T47D (cell line): ENCODE results near the gene PCSK6.

ENCODE experiments used
- DNase-seq, 2 experiments: peaks; one replicate each; pipeline versions ENCODE4 v3.0.0 to v3.0.0-alpha.2; 2011 to 2012; ENCODE audit warnings: low read depth in 1 of 2, low spot score in 1 of 2
- JUND ChIP-seq: IDR thresholded peaks from 2 replicates; pipeline ENCODE4 v1.6.1; 2012; ENCODE audit warnings: low read depth
- in situ Hi-C: cut with HindIII; loops from 2 replicates; pipeline ENCODE4 v1.10.0; 2016; ENCODE audit warnings: low sequenced_read_pairs, low pct_unique_long_range_greater_than_20kb

The PCSK6 gene

DNA sequence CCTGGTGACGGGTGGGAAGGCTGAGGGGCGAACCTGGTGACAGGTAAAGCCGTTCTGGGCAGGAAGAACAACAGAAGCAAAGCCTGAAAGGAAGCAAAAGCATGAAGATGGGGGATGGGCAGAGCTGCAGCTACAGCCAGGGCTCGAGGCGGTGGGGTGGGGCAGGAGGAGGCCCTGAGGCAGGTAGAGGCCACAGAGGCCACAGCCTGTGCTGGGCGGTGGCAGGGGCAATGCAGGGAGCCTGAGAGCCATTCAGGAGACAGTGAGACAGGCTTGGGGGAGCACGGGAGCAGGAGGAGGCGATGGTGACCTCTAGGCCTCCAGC lies 8.2 kb downstream of the PCSK6 start:
- in situ Hi-C loops: no loop called here
- no peak for DNase-seq
- TF ChIP-seq JUND: no peak

DNA sequence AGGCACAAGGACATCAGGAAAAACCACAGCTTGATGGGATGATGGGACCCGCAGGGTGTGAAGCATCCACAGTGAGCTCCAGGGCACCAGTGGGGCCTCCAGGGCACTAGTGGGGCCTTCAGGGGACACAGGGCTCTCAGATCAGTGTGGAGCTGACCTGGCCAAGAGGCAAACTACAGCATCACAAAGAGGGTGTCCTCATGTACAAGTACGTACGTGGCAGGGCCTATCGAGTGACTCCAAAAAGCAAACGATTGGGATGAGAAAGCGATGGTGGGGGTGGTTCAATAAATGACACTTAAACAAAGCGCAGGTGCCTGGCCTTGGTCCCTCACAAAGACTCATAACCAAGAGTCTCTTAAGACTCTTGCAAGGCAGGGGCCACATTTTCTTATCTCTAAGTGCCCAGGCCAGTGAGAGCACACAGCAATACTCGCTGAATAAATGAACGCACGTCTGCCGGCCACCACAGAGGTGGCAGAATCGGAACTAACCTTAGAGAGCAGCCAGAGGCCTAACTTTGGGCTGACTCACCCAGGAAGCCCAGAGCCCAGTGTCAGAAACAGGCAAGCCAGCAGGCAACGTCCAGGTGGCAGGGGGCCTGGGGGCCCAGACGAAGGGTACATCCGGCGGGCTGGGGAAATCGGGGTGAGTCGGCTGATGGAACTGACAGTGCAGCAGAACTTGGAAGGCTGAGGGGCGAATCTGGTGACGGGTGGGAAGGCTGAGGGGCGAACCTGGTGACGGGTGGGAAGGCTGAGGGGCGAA lies 8.7 kb downstream of the PCSK6 start:
- no peak for DNase-seq
- in situ Hi-C loops: no loop called here

GRCh38 chr15:101479851-101480612 lies 9.5 kb downstream of the PCSK6 start:
- in situ Hi-C loops: no loop called here
- no peak for DNase-seq
- TF ChIP-seq JUND: no peak

More for the DNA sequence above, 8.7 kb downstream of the PCSK6 start:
- TF ChIP-seq JUND: no peak

DNA sequence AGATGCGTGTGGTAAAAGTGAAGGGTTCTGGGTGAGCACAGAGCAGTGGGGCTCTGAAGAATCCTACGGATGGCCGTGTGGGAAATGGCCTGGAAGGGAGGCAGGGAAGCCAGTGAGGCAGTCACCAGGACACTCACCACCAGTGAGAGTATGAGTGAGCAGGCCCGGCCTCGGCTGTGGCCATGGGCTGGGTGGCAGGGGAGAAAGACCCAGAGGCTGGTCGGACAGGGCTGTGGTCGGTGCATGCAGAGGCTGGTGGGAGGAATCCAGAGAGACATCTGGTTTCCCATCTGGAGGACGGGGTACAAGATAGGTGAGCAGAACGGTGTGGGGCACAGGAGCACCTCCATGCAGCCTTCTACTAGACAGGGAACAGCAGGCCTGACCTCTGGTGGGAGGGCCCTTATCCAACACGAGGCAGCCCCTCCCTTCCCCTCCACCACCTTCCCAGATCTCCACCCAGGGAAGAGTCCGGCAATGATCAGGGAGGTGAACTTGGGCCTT lies 10.1 kb downstream of the PCSK6 start:
- no peak for TF ChIP-seq JUND
- in situ Hi-C loops: no loop called here
- DNase-seq: no peak

DNA sequence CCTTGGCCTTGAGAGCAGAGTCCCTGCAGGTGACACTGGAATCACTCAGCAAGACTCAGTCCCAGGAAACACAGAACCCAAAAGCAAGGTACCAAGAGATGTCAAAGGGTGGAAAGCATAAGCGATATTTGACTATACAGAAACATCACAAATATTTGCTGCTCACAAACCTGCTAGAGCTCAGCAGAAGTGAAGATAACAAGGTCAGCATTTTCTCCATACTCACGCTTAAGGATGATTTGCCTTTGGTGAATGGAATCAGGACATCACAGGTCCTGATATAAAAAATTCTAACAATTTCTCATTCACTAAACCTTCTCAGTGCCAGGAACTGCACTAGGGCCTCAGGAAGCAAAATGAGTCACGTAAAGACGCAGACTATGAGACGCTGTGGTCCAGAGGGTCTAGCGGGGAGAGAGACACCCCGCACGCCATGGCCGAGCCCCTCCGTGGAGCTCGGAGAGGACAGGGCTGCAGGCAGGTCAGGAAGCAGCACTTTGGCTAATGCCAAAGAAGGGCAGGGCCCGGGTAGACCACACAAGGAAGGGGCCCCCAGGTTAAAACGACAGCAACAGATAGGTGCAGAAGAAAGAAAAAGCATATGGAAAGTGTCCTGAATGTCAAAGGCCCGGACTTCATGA lies 10.7 kb downstream of the PCSK6 start:
- DNase-seq: no peak
- no peak for TF ChIP-seq JUND
- in situ Hi-C loops: no loop called here

DNA sequence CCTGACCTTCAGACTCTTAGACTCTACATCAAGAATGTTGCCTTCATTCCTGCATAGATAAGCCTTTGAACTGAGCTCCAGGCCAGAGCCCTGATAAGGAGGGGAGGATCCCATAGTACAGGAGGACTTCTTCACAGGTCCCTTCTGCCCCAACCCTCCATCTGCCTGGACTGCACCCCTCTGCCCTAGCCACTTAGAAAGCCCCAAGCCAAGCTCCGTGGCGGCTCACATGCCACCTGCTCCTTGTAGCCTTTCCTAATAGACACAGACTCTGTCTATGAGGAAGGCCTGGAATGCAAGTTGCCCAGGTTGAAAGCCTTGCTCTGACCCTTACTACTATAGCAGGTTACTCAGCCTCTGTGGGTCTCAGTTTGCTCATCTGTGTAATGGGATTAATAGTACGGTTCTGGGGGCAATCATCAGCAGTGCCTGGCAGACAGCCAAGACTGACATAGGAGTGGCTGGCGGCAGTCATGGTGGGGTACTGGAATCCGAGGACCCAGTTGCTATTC lies 11.6 kb downstream of the PCSK6 start:
- in situ Hi-C loops: no loop called here
- no peak for DNase-seq
- no peak for TF ChIP-seq JUND

- no peak for DNase-seq
- in situ Hi-C loops: no loop called here
- no peak for TF ChIP-seq JUND
These were observed 12.8 kb downstream of the PCSK6 start for GRCh38 chr15:101476756-101477155.

GRCh38 chr15:101474983-101475382 lies 14.5 kb downstream of the PCSK6 start:
- in situ Hi-C loops: no loop called here
- TF ChIP-seq JUND: no peak

DNA sequence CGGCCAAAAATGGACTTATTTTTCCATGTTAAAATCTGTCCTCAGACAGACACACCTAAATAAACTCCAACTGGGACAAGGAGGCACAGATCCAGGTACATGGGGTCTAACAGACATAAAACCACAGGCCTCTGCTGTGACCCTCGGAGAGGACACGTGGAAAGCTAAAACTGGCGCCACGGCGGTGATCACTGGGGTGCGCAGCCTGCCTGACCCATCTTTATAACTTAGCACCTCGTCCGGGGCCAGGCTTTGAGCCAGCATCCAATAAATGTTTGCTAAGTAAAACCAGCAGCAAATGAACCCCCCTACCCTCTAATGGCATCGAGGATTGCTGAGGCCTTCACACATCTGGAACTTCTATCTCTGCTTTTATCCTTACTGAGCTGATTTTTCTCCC lies 15.3 kb downstream of the PCSK6 start:
- TF ChIP-seq JUND: no peak
- no peak for DNase-seq
- in situ Hi-C loops: no loop called here

More at GRCh38 chr15:101474983-101475382, 14.5 kb downstream of the PCSK6 start:
- no peak for DNase-seq

DNA sequence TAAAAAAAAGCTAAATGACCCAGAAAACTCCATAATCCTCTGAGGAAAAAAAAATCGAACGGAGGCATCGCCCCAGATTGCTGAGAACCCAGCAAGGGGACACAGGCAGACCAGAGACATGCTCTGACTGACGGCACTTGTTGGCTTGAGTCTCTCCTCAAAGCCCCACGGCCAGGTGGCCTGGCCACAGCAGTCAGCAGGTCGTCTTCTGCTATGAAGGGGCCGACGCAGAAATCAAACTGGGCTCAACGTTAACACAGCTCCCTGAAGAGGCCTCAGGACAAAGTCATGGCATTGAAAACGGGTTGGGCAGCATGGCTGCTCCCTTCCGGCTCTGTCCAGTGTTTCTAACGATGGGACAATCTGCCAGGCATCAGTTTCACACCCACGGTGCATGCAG lies 17.5 kb downstream of the PCSK6 start:
- no peak for TF ChIP-seq JUND
- in situ Hi-C loops: no loop called here
- no peak for DNase-seq

- no peak for TF ChIP-seq JUND
- DNase-seq: no peak
- in situ Hi-C loops: no loop called here
These were observed 18.8 kb downstream of the PCSK6 start for GRCh38 chr15:101470548-101471239.
